Gastrocnemius medialis (tissue), 4 donors: ENCODE results near the gene EFNA1.

Experiments
- CTCF ChIP-seq, 5 experiments: fragments of 450-650 bp in 3 of 5; fragments of 200-600 bp in 2 of 5; sonication (generic) in 2 of 5; IDR thresholded peaks in 4 of 5; conservative IDR thresholded peaks in 1 of 5; 1 replicate in 4 of 5; 2 replicates in 1 of 5; pipeline ENCODE4 v1.5.1; 2016 to 2019; ENCODE audit warnings: antibody characterized with exemption in 5 of 5, mild to moderate bottlenecking in 3 of 5, moderate library complexity in 3 of 5
- POLR2A ChIP-seq, 2 donors: fragments of 450-650 bp; IDR thresholded peaks; one replicate each; pipeline ENCODE4 v1.6.1; 2017; ENCODE audit warnings: antibody characterized with exemption in 2 of 2, mild to moderate bottlenecking in 2 of 2, moderate library complexity in 2 of 2

- no peak for TF ChIP-seq CTCF (IDR thresholded peaks at IDR 0.05 in 4 of 5, conservative IDR thresholded peaks at IDR 0.05 in 1 of 5)
- no peak for TF ChIP-seq POLR2A (IDR thresholded peaks at IDR 0.05)
These were observed 11.4 kb upstream of the EFNA1 start for GRCh38 chr1:155116113-155116764.
